Mammary epithelial cell (primary cell): ENCODE measurements around the gene UBXN7.

Source experiments
- CTCF ChIP-seq, 2 donors: IDR thresholded peaks in 1 of 2; conservative IDR thresholded peaks in 1 of 2; 2 replicates each; pipeline ENCODE4 v1.5.1; 2011 to 2012; ENCODE audit warnings: inconsistent platforms in 2 of 2, low read length in 2 of 2, mild to moderate bottlenecking in 2 of 2, control low read depth in 1 of 2, low read depth in 1 of 2; ENCODE audit not compliant: insufficient read depth in 1 of 2; ENCODE audit errors: extremely low read depth in 1 of 2
- EZH2 ChIP-seq: IDR thresholded peaks from 2 replicates; pipeline ENCODE4 v1.6.1; 2012; ENCODE audit warnings: low read length, inconsistent platforms, borderline replicate concordance

- no peak for TF ChIP-seq CTCF (conservative IDR thresholded peaks at IDR 0.05 in 1 of 2, IDR thresholded peaks at IDR 0.05 in 1 of 2; ENCODE audit: extremely low read depth in 1 of 2, insufficient read depth in 1 of 2, low read depth in 1 of 2, low read length in 2 of 2)
- TF ChIP-seq EZH2 = no peak
Measured at GRCh38 chr3:196428041-196428440, 4.2 kb downstream of the UBXN7 start.
